ENCODE measurements around the gene RBBP8NL. TPM values are rescaled to one million over a fixed set of nuclear protein-coding genes. Genes with fewer than 3 reads are reported as not detected.

The RBBP8NL gene
- total RNA-seq, 1 experiment from 2014 or later = not detected

DNA sequence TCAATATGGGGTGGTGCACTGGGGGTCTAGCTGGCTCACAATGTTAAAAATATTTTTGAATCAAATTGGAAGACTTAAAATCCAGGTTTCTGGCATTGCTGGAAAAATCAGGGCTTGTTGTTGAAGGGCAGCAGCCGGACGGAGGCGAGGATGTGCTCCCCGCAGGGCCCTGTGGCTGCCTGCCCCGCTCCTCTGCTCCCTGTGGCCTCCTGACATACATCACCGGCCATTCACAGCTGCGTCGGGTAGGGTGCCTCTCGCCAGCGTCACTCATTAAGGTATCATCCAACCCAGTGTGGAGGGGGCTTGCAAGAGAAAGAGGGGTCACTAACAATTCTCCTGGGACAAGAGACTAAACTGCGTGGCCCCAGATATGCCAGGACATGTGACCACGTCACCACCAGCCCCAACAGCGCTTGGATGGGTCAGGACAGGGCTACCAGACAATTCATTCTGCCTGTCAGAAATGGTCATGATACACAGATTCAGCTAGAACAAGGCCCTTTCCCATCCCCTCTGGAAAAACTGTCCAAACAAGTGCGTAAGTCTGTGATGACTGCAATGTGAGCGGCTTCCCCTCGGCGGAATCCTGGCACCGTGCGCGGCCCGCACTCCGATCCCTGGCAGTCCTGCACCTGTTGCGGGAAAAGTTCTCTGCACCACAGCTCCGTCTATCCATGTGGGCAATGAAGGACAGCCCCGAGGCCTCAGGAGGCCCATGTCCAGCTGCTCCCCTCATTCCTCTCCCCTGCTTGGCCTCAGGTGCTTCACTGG is 36.5 kb upstream of the RBBP8NL start:
- POLR2A ChIA-PET (ENCODE audit: low non-redundant PET) = no interaction called here

DNA sequence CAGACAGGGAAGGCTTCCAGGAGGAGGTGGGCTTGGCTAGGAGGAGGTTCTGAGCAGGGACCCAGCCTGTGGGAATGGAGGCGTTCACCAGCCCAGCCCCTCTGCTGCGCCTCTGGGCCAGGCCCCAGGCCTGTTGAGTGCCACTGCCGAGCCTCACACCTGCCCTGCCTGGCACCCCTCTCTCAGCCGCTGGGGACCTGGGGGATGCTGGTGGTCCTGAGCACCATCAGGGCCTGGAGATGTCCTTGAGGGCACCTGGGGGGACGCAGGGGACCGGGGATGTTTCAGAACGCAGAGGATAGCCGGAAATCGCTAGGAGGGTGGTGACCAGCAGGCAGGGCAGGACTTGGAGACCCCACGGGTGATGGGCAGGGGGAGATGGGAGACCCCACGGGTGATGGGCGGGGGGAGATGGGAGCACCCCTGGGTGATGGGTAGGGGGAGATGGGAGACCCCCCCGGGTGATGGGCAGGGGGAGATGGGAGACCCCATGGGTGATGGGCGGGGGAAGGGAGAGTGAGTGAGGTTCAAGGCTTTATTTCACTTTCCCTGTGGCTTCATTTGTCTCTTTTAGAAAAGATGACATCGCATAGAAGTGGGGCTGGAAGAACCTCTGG is 35.7 kb upstream of the RBBP8NL start:
- no peak for TF ChIP-seq EZH2 (IDR thresholded peaks at IDR 0.05; ENCODE audit: borderline replicate concordance, low read depth, low read length, poor library complexity, severe bottlenecking)
- TF ChIP-seq, protein P1, sequence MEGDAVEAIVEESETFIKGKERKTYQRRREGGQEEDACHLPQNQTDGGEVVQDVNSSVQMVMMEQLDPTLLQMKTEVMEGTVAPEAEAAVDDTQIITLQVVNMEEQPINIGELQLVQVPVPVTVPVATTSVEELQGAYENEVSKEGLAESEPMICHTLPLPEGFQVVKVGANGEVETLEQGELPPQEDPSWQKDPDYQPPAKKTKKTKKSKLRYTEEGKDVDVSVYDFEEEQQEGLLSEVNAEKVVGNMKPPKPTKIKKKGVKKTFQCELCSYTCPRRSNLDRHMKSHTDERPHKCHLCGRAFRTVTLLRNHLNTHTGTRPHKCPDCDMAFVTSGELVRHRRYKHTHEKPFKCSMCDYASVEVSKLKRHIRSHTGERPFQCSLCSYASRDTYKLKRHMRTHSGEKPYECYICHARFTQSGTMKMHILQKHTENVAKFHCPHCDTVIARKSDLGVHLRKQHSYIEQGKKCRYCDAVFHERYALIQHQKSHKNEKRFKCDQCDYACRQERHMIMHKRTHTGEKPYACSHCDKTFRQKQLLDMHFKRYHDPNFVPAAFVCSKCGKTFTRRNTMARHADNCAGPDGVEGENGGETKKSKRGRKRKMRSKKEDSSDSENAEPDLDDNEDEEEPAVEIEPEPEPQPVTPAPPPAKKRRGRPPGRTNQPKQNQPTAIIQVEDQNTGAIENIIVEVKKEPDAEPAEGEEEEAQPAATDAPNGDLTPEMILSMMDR (conservative IDR thresholded peaks at IDR 0.05; ENCODE audit: low read depth, low read length) = no peak
- DNase-seq (ENCODE audit: low spot score) = no peak
- Histone ChIP-seq H3K4me3 (ENCODE audit: low read depth, low read length, poor library complexity, severe bottlenecking) (no peak overlapping the region), H3K36me3 (ENCODE audit: insufficient read depth, low read length, poor library complexity, severe bottlenecking) (no peaks in the 10 kb centered on the region), H3K27me3 (replicated peaks; ENCODE audit: insufficient read depth, low read depth, low read length, poor library complexity) (peaks cover 16% of the 10 kb centered on the region), H3K9me3 (ENCODE audit: low read depth, low read length, poor library complexity, severe bottlenecking) (no peaks in the 10 kb centered on the region), H3K27ac (ENCODE audit: low read depth, low read length, poor library complexity, severe bottlenecking) (no peak overlapping the region), H3K4me1 (ENCODE audit: insufficient read depth, low read length, poor library complexity, severe bottlenecking) (no peaks in the 10 kb centered on the region)
- intact Hi-C loops (cut with micrococcal nuclease; ENCODE audit: unreplicated experiment) = no loop called here
- BruUV-seq (replicated peaks) = no TSS peak
- ChIA-PET CTCF (no interaction called here), POLR2A (ENCODE audit: low non-redundant PET) (no interaction called here)

More for the DNA sequence above, 36.5 kb upstream of the RBBP8NL start:
- no peak overlapping the region for H3K4me3 ChIP-seq (ENCODE audit: low read depth, low read length, poor library complexity, severe bottlenecking)
- TF ChIP-seq EZH2 (IDR thresholded peaks at IDR 0.05; ENCODE audit: borderline replicate concordance, low read depth, low read length, poor library complexity, severe bottlenecking) = no peak
- TF ChIP-seq, protein P1 (conservative IDR thresholded peaks at IDR 0.05; ENCODE audit: low read depth, low read length) = no peak
- no peaks in the 10 kb centered on the region for H3K4me1 ChIP-seq (ENCODE audit: insufficient read depth, low read length, poor library complexity, severe bottlenecking)
- no peak for DNase-seq (ENCODE audit: low spot score)
- intact Hi-C loops (cut with micrococcal nuclease; ENCODE audit: unreplicated experiment) = no loop called here
- H3K36me3 ChIP-seq (ENCODE audit: insufficient read depth, low read length, poor library complexity, severe bottlenecking) = no peaks in the 10 kb centered on the region
- peaks cover 23% of the 10 kb centered on the region for H3K27me3 ChIP-seq (replicated peaks; ENCODE audit: insufficient read depth, low read depth, low read length, poor library complexity)
- H3K27ac ChIP-seq (ENCODE audit: low read depth, low read length, poor library complexity, severe bottlenecking) = no peak overlapping the region
- no TSS peak for BruUV-seq (replicated peaks)
- CTCF ChIA-PET = no interaction called here
- H3K9me3 ChIP-seq (ENCODE audit: low read depth, low read length, poor library complexity, severe bottlenecking) = no peaks in the 10 kb centered on the region

DNA sequence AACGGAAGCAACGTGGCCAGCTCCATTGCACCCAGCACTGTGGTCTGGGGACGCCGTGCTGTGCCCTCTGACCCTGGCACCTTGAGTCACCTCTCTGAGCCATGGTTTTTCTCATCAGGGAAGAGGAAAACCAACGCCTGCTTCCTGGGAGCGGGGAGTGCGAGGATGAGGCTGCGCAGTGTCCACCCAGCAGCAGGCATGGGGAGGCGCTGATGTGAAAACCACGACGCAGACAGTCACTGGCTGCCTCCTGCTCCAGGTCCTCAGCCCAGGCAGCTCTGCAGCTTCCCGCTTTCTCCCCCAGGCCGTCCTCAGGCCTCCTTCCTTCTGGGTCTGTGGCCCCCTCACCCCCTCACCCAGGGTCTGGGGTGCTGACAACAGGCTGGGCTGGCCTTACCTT is 34.5 kb upstream of the RBBP8NL start:
- no peak overlapping the region for H3K4me3 ChIP-seq (ENCODE audit: low read depth, low read length, poor library complexity, severe bottlenecking)
- H3K4me1 ChIP-seq (ENCODE audit: insufficient read depth, low read length, poor library complexity, severe bottlenecking) = no peaks in the 10 kb centered on the region
- H3K27me3 ChIP-seq (replicated peaks; ENCODE audit: insufficient read depth, low read depth, low read length, poor library complexity) = peaks cover 6% of the 10 kb centered on the region
- H3K9me3 ChIP-seq (ENCODE audit: low read depth, low read length, poor library complexity, severe bottlenecking) = no peaks in the 10 kb centered on the region
- intact Hi-C loops (cut with micrococcal nuclease; ENCODE audit: unreplicated experiment) = no loop called here
- BruUV-seq (replicated peaks) = no TSS peak
- ChIA-PET CTCF (no interaction called here), POLR2A (ENCODE audit: low non-redundant PET) (no interaction called here)
- no peak for DNase-seq (ENCODE audit: low spot score)
- TF ChIP-seq, protein P1 (conservative IDR thresholded peaks at IDR 0.05; ENCODE audit: low read depth, low read length) = no peak
- no peak for TF ChIP-seq EZH2 (IDR thresholded peaks at IDR 0.05; ENCODE audit: borderline replicate concordance, low read depth, low read length, poor library complexity, severe bottlenecking)
- no peaks in the 10 kb centered on the region for H3K36me3 ChIP-seq (ENCODE audit: insufficient read depth, low read length, poor library complexity, severe bottlenecking)
- no peak overlapping the region for H3K27ac ChIP-seq (ENCODE audit: low read depth, low read length, poor library complexity, severe bottlenecking)
